Liver (tissue), 9 donors: ENCODE measurements around the gene ATP5MK. TPM values are rescaled to one million over a fixed set of nuclear protein-coding genes. Genes with fewer than 3 reads are reported as not detected.
A peak's percentile ranks its signal among the peaks of the same experiment; 100 is the strongest.

Experiments
- DNase-seq: peaks from one replicate; pipeline ENCODE4 v3.0.0-alpha.2; 2017; ENCODE audit warnings: low spot score
- H3K27ac ChIP-seq, 2 donors: one replicate each; pipeline ENCODE4 v1.7.0; 2013; ENCODE audit warnings: inconsistent platforms in 2 of 2, low read length in 2 of 2, control low read depth in 1 of 2, low read depth in 1 of 2, mild to moderate bottlenecking in 1 of 2
- H3K27me3 ChIP-seq, 4 donors: one replicate each; pipeline versions ENCODE4 v1.6.1 to v1.7.0; 2013; ENCODE audit warnings: low read length in 3 of 4, inconsistent platforms in 1 of 4, mild to moderate bottlenecking in 1 of 4, moderate library complexity in 1 of 4; ENCODE audit not compliant: control insufficient read depth in 4 of 4, insufficient read depth in 4 of 4
- H3K36me3 ChIP-seq, 4 donors: one replicate each; pipeline versions ENCODE4 v1.6.1 to v1.7.0; 2013; ENCODE audit warnings: low read length in 3 of 4, mild to moderate bottlenecking in 3 of 4, low read depth in 1 of 4, moderate library complexity in 1 of 4; ENCODE audit not compliant: control insufficient read depth in 4 of 4, insufficient read depth in 3 of 4
- H3K4me1 ChIP-seq, 4 donors: one replicate each; pipeline versions ENCODE4 v1.6.1 to v1.7.0; 2013; ENCODE audit warnings: low read length in 3 of 4, mild to moderate bottlenecking in 3 of 4, moderate library complexity in 1 of 4; ENCODE audit not compliant: control insufficient read depth in 4 of 4, insufficient read depth in 4 of 4
- H3K4me3 ChIP-seq, 3 donors: one replicate each; pipeline versions ENCODE4 v1.6.1 to v1.7.0; 2013; ENCODE audit warnings: low read length in 3 of 3, control low read depth in 1 of 3, low read depth in 1 of 3, mild to moderate bottlenecking in 1 of 3
- H3K9ac ChIP-seq, 2 donors: one replicate each; pipeline ENCODE4 v1.7.0; 2013; ENCODE audit warnings: low read length in 2 of 2, mild to moderate bottlenecking in 2 of 2, moderate library complexity in 2 of 2, control low read depth in 1 of 2, low read depth in 1 of 2
- H3K9me3 ChIP-seq, 4 donors: one replicate each; pipeline versions ENCODE4 v1.6.1 to v1.7.0; 2013; ENCODE audit warnings: low read length in 3 of 4; ENCODE audit not compliant: control insufficient read depth in 4 of 4
- EGR1 ChIP-seq, 2 donors: IDR thresholded peaks; 2 replicates each; pipeline ENCODE4 v1.6.1; 2016 to 2018; ENCODE audit warnings: antibody characterized with exemption in 2 of 2, low read depth in 2 of 2
- FOXA1 ChIP-seq: IDR thresholded peaks from 2 replicates; pipeline ENCODE4 v1.6.1; 2016; ENCODE audit warnings: antibody characterized with exemption
- FOXA2 ChIP-seq: IDR thresholded peaks from 2 replicates; pipeline ENCODE4 v1.6.1; 2016; ENCODE audit warnings: antibody characterized with exemption
- GABPA ChIP-seq, 2 donors: IDR thresholded peaks in 1 of 2; conservative IDR thresholded peaks in 1 of 2; 2 replicates each; pipeline ENCODE4 v1.6.1; 2016; ENCODE audit warnings: antibody characterized with exemption in 2 of 2, mild to moderate bottlenecking in 1 of 2, moderate library complexity in 1 of 2
- HNF4A ChIP-seq, 2 donors: conservative IDR thresholded peaks; 2 replicates each; pipeline ENCODE4 v1.6.1; 2016; ENCODE audit warnings: antibody characterized with exemption in 2 of 2, mild to moderate bottlenecking in 2 of 2
- HNF4G ChIP-seq: IDR thresholded peaks from 2 replicates; pipeline ENCODE4 v1.6.1; 2016; ENCODE audit warnings: antibody characterized with exemption
- JUND ChIP-seq, 2 donors: IDR thresholded peaks; 2 replicates each; pipeline ENCODE4 v1.6.1; 2016; ENCODE audit warnings: antibody characterized with exemption in 2 of 2
- NR2F2 ChIP-seq: IDR thresholded peaks from 2 replicates; pipeline ENCODE4 v1.6.1; 2016; ENCODE audit warnings: antibody characterized with exemption
- RAD21 ChIP-seq, 2 donors: IDR thresholded peaks; 2 replicates each; pipeline ENCODE4 v1.6.1; 2016; ENCODE audit warnings: antibody characterized with exemption in 2 of 2, mild to moderate bottlenecking in 2 of 2
- RXRA ChIP-seq, 2 donors: IDR thresholded peaks; 2 replicates each; pipeline ENCODE4 v1.6.1; 2017 to 2018; ENCODE audit warnings: antibody characterized with exemption in 2 of 2, mild to moderate bottlenecking in 1 of 2
- SP1 ChIP-seq: IDR thresholded peaks from 2 replicates; pipeline ENCODE4 v1.6.1; 2018; ENCODE audit warnings: antibody characterized with exemption, mild to moderate bottlenecking
- TAF1 ChIP-seq: conservative IDR thresholded peaks from 2 replicates; pipeline ENCODE4 v1.6.1; 2016; ENCODE audit warnings: antibody characterized with exemption, mild to moderate bottlenecking
- YY1 ChIP-seq: IDR thresholded peaks from 2 replicates; pipeline ENCODE4 v1.6.1; 2016; ENCODE audit warnings: antibody characterized with exemption, mild to moderate bottlenecking
- WGBS: extraction: QIAGEN DNeasy Blood & Tissue Kit; methylation state at CpG from one replicate; pipeline ENCODE4 v1.1.7; 2013; 5-methylcytosine and 5-hydroxymethylcytosine counted together
- polyA plus RNA-seq, 2 donors: library from polyadenylated mRNA; stranded (reverse) in 1 of 2; unstranded in 1 of 2; fragments of 200-250 nt in 1 of 2; fragments of >200 nt in 1 of 2; fragmentation: Nextera tagmentation in 1 of 2; extraction: Ambion mirVana in 1 of 2; gene quantifications; one replicate each; pipeline versions ENCODE4 v1.2.1 to v1.2.3, GENCODE V29; 2013 to 2015
- total RNA-seq, 2 donors: library from RNA; depleted of rRNA; stranded (reverse); fragments of >200 nt; gene quantifications; one replicate each; pipeline ENCODE4 v1.2.3, GENCODE V29; 2014
- TF ChIP-seq, protein P1 (sequence below): fragments of 150-350 bp; IDR thresholded peaks from 2 replicates; pipeline ENCODE4 v1.5.1; 2017; ENCODE audit warnings: improper control_type of control experiment, low read depth, low read length; ENCODE audit not compliant: missing input control
- TF ChIP-seq, protein P2 (sequence below): IDR thresholded peaks from 2 replicates; pipeline ENCODE4 v1.6.1; 2016; ENCODE audit warnings: antibody characterized with exemption
- TF ChIP-seq, protein P3 (sequence below): IDR thresholded peaks from 2 replicates; pipeline ENCODE4 v1.6.1; 2016; ENCODE audit warnings: antibody characterized with exemption, mild to moderate bottlenecking
- TF ChIP-seq, protein P4 (sequence below): IDR thresholded peaks from 2 replicates; pipeline ENCODE4 v1.6.1; 2016; ENCODE audit warnings: antibody characterized with exemption
- TF ChIP-seq, protein P5 (sequence below): IDR thresholded peaks from 2 replicates; pipeline ENCODE4 v1.6.1; 2016; ENCODE audit warnings: antibody characterized with exemption
- donor health status: healthy.
- donor health status: healthy.
- donor health status: healthy.
- donor health status: healthy.
- donor health status: healthy.

The ATP5MK gene
- total and polyA plus RNA-seq, 4 donors = 74.7 to 632 (median 248) TPM

DNA sequence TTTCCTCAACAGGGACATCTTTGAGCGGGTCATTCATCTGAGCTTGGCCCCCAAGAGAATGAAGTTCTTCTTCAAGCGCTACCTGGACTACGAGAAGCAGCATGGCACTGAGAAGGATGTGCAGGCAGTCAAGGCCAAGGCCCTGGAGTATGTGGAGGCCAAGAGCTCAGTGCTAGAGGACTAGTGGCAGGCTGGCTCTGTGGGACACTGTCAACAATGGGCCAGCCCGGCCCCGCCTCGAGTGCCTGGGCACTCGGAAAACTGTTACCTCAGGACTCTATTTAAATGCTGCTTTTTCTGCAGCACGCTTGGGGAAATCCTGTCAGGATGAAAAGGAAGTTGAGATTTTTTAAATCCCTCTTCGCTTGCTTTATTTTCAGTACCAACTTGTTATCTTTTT is 49.1 kb upstream of the ATP5MK start:
- 90% methylated on average over 9 of the region's 9 CpGs for WGBS
- no peaks in the 10 kb centered on the region for H3K9me3 ChIP-seq
- H3K36me3 ChIP-seq = peaks cover 4 to 69% (median 37%) of the 10 kb centered on the region in 4 donors
- H3K4me1 ChIP-seq = peaks cover 0 to 3% (median 0%) of the 10 kb centered on the region in 4 donors
- H3K9ac ChIP-seq = no peak overlapping the region
- H3K4me3 ChIP-seq = no peak overlapping the region
- TF ChIP-seq RAD21 (IDR thresholded peaks at IDR 0.05) = no peak
- TF ChIP-seq YY1 = no peak
- TF ChIP-seq, protein P1, sequence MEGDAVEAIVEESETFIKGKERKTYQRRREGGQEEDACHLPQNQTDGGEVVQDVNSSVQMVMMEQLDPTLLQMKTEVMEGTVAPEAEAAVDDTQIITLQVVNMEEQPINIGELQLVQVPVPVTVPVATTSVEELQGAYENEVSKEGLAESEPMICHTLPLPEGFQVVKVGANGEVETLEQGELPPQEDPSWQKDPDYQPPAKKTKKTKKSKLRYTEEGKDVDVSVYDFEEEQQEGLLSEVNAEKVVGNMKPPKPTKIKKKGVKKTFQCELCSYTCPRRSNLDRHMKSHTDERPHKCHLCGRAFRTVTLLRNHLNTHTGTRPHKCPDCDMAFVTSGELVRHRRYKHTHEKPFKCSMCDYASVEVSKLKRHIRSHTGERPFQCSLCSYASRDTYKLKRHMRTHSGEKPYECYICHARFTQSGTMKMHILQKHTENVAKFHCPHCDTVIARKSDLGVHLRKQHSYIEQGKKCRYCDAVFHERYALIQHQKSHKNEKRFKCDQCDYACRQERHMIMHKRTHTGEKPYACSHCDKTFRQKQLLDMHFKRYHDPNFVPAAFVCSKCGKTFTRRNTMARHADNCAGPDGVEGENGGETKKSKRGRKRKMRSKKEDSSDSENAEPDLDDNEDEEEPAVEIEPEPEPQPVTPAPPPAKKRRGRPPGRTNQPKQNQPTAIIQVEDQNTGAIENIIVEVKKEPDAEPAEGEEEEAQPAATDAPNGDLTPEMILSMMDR = no peak
- TF ChIP-seq, protein P2, sequence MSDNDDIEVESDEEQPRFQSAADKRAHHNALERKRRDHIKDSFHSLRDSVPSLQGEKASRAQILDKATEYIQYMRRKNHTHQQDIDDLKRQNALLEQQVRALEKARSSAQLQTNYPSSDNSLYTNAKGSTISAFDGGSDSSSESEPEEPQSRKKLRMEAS = no peak
- no peak for TF ChIP-seq HNF4A (conservative IDR thresholded peaks at IDR 0.05)
- TF ChIP-seq RXRA (IDR thresholded peaks at IDR 0.05) = no peak
- TF ChIP-seq HNF4G = no peak
- TF ChIP-seq SP1 = no peak
- TF ChIP-seq NR2F2 = no peak
- no peak for TF ChIP-seq JUND (IDR thresholded peaks at IDR 0.05)
- TF ChIP-seq GABPA (IDR thresholded peaks at IDR 0.05 in 1 of 2, conservative IDR thresholded peaks at IDR 0.05 in 1 of 2) = no peak
- TF ChIP-seq, protein P3, sequence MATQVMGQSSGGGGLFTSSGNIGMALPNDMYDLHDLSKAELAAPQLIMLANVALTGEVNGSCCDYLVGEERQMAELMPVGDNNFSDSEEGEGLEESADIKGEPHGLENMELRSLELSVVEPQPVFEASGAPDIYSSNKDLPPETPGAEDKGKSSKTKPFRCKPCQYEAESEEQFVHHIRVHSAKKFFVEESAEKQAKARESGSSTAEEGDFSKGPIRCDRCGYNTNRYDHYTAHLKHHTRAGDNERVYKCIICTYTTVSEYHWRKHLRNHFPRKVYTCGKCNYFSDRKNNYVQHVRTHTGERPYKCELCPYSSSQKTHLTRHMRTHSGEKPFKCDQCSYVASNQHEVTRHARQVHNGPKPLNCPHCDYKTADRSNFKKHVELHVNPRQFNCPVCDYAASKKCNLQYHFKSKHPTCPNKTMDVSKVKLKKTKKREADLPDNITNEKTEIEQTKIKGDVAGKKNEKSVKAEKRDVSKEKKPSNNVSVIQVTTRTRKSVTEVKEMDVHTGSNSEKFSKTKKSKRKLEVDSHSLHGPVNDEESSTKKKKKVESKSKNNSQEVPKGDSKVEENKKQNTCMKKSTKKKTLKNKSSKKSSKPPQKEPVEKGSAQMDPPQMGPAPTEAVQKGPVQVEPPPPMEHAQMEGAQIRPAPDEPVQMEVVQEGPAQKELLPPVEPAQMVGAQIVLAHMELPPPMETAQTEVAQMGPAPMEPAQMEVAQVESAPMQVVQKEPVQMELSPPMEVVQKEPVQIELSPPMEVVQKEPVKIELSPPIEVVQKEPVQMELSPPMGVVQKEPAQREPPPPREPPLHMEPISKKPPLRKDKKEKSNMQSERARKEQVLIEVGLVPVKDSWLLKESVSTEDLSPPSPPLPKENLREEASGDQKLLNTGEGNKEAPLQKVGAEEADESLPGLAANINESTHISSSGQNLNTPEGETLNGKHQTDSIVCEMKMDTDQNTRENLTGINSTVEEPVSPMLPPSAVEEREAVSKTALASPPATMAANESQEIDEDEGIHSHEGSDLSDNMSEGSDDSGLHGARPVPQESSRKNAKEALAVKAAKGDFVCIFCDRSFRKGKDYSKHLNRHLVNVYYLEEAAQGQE = no peak
- TF ChIP-seq FOXA1 = no peak
- TF ChIP-seq FOXA2 = no peak
- TF ChIP-seq TAF1 = no peak
- TF ChIP-seq, protein P4, sequence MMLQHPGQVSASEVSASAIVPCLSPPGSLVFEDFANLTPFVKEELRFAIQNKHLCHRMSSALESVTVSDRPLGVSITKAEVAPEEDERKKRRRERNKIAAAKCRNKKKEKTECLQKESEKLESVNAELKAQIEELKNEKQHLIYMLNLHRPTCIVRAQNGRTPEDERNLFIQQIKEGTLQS = no peak
- no peak for TF ChIP-seq EGR1 (IDR thresholded peaks at IDR 0.05; ENCODE audit: low read depth in 2 of 2)
- TF ChIP-seq, protein P5, sequence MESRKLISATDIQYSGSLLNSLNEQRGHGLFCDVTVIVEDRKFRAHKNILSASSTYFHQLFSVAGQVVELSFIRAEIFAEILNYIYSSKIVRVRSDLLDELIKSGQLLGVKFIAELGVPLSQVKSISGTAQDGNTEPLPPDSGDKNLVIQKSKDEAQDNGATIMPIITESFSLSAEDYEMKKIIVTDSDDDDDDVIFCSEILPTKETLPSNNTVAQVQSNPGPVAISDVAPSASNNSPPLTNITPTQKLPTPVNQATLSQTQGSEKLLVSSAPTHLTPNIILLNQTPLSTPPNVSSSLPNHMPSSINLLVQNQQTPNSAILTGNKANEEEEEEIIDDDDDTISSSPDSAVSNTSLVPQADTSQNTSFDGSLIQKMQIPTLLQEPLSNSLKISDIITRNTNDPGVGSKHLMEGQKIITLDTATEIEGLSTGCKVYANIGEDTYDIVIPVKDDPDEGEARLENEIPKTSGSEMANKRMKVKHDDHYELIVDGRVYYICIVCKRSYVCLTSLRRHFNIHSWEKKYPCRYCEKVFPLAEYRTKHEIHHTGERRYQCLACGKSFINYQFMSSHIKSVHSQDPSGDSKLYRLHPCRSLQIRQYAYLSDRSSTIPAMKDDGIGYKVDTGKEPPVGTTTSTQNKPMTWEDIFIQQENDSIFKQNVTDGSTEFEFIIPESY = no peak
- no peak for DNase-seq
- peak overlapping the region in 1 of 2 donors; percentile 40 for H3K27ac ChIP-seq
- no peaks in the 10 kb centered on the region for H3K27me3 ChIP-seq
